ENCODE results near the gene MAPKAP1. TPM values are rescaled to one million over a fixed set of nuclear protein-coding genes. Genes with fewer than 3 reads are reported as not detected.

The MAPKAP1 gene
- polyA plus RNA-seq, 1 donor from 2014 or later = 57.5 TPM

- Histone ChIP-seq H4K20me1 (ENCODE audit: insufficient read depth) (no peaks in the 10 kb centered on the region), H3K4me2 (ENCODE audit: low read length) (no peak overlapping the region), H3K36me3 (ENCODE audit: insufficient read depth, low read length) (no peaks in the 10 kb centered on the region), H2AFZ (ENCODE audit: low read depth, low read length) (no peak overlapping the region), H3K4me3 (ENCODE audit: low read length) (no peak overlapping the region), H3K79me2 (replicated peaks; ENCODE audit: insufficient read depth, low read length) (no peaks in the 10 kb centered on the region), H3K9me3 (ENCODE audit: low read length) (no peaks in the 10 kb centered on the region), H3K9me2 (ENCODE audit: insufficient read depth, low read length) (no peaks in the 10 kb centered on the region), H3K9ac (ENCODE audit: low read length) (no peak overlapping the region), H3K27me3 (ENCODE audit: insufficient read depth, low read depth, low read length) (no peaks in the 10 kb centered on the region), H3K27ac (ENCODE audit: low read length) (no peak overlapping the region), H3F3A (ENCODE audit: insufficient read depth, low read length, poor library complexity, severe bottlenecking) (no peaks in the 10 kb centered on the region)
- no peak for TF ChIP-seq SMC3 (conservative IDR thresholded peaks at IDR 0.05; ENCODE audit: poor library complexity)
- no peak for TF ChIP-seq EP300 (conservative IDR thresholded peaks at IDR 0.05; ENCODE audit: poor library complexity, severe bottlenecking)
- TF ChIP-seq EZH2 (IDR thresholded peaks at IDR 0.05; ENCODE audit: borderline replicate concordance, insufficient read depth, low read length, poor library complexity, severe bottlenecking) = no peak
- TF ChIP-seq POLR2AphosphoS5 (IDR thresholded peaks at IDR 0.05) = no peak
- TF ChIP-seq RAD21 (conservative IDR thresholded peaks at IDR 0.05) = no peak
- no peak for TF ChIP-seq TAF1 (IDR thresholded peaks at IDR 0.05; ENCODE audit: low read depth)
These were observed 284.2 kb downstream of the MAPKAP1 start for GRCh38 chr9:125422853-125423252.

GRCh38 chr9:125421591-125422181 lies 285.3 kb downstream of the MAPKAP1 start:
- no peaks in the 10 kb centered on the region for H3K27me3 ChIP-seq (ENCODE audit: insufficient read depth, low read depth, low read length)

More at GRCh38 chr9:125421591-125422181, 285.3 kb downstream of the MAPKAP1 start:
- H3K79me2 ChIP-seq (replicated peaks; ENCODE audit: insufficient read depth, low read length) = no peaks in the 10 kb centered on the region
- no peaks in the 10 kb centered on the region for H3K9me2 ChIP-seq (ENCODE audit: insufficient read depth, low read length)
- no peaks in the 10 kb centered on the region for H3K9me3 ChIP-seq (ENCODE audit: low read length)
- H3F3A ChIP-seq (ENCODE audit: insufficient read depth, low read length, poor library complexity, severe bottlenecking) = no peaks in the 10 kb centered on the region
- no peak for TF ChIP-seq REST (IDR thresholded peaks at IDR 0.05; ENCODE audit: borderline replicate concordance)
- no peak for TF ChIP-seq POLR2AphosphoS5 (IDR thresholded peaks at IDR 0.05)
- TF ChIP-seq SMC3 (conservative IDR thresholded peaks at IDR 0.05; ENCODE audit: poor library complexity) = no peak
- no peak for TF ChIP-seq EZH2 (IDR thresholded peaks at IDR 0.05; ENCODE audit: borderline replicate concordance, insufficient read depth, low read length, poor library complexity, severe bottlenecking)
- no peak for TF ChIP-seq CTCF (IDR thresholded peaks at IDR 0.05; ENCODE audit: poor library complexity, severe bottlenecking)
- no peak for TF ChIP-seq MXI1 (conservative IDR thresholded peaks at IDR 0.05; ENCODE audit: poor library complexity, severe bottlenecking)
- no peak for TF ChIP-seq RAD21 (conservative IDR thresholded peaks at IDR 0.05)
- no peak for TF ChIP-seq EP300 (conservative IDR thresholded peaks at IDR 0.05; ENCODE audit: poor library complexity, severe bottlenecking)
- TF ChIP-seq TAF1 (IDR thresholded peaks at IDR 0.05; ENCODE audit: low read depth) = no peak
- no peaks in the 10 kb centered on the region for H3K36me3 ChIP-seq (ENCODE audit: insufficient read depth, low read length)
- no peak overlapping the region for H2AFZ ChIP-seq (ENCODE audit: low read depth, low read length)
- H4K20me1 ChIP-seq (ENCODE audit: insufficient read depth) = no peaks in the 10 kb centered on the region
- H3K4me2 ChIP-seq (ENCODE audit: low read length) = no peak overlapping the region
- H3K9ac ChIP-seq (ENCODE audit: low read length) = no peak overlapping the region
- no peak overlapping the region for H3K27ac ChIP-seq (ENCODE audit: low read length)
- H3K4me3 ChIP-seq (ENCODE audit: low read length) = no peak overlapping the region
